ENCODE data around the gene CTDSPL2. TPM values are rescaled to one million over a fixed set of nuclear protein-coding genes. Genes with fewer than 3 reads are reported as not detected.
"Not testable (repeated sequence)": the region's sequence is repeated elsewhere in the genome, so short reads cannot be mapped to it uniquely, and the experiment has no call there.

Gene CTDSPL2
- total RNA-seq, 2 experiments from 2014 or later = 65.9 to 75.8 TPM

GRCh38 chr15:44560926-44561325 lies 133.5 kb downstream of the CTDSPL2 start:
- CTCF ChIA-PET = interaction anchor here (0.9 to 1.5 kb wide), 4 partner anchors 15 to 293 kb away, joined by 3 to 6 read pairs (median 3); no protein-coding TSS in a partner anchor

GRCh38 chr15:44565387-44566154 lies 138.1 kb downstream of the CTDSPL2 start:
- H3K36me3 Mint-ChIP-seq = peaks cover 62% of the 10 kb centered on the region
- CTCF ChIA-PET = no interaction called here
- peaks cover 4% of the 10 kb centered on the region for H3K9me3 Mint-ChIP-seq (ENCODE audit: low read depth)
- peaks cover 7% of the 10 kb centered on the region for H3K4me1 Mint-ChIP-seq
- ATAC-seq = no peak
- no peak overlapping the region for H3K4me3 Mint-ChIP-seq
- no peaks in the 10 kb centered on the region for H3K27me3 Mint-ChIP-seq
- DNase-seq = no peak
- H3K27ac Mint-ChIP-seq = peak overlapping the region; percentile 32

More at GRCh38 chr15:44560926-44561325, 133.5 kb downstream of the CTDSPL2 start:
- Mint-ChIP-seq H3K27ac (peak overlapping the region; percentile 72), H3K36me3 (peaks cover 73% of the 10 kb centered on the region), H3K4me1 (peaks cover 12% of the 10 kb centered on the region)
- H3K9me3 Mint-ChIP-seq (ENCODE audit: low read depth); H3K27me3 Mint-ChIP-seq; H3K4me3 Mint-ChIP-seq; DNase-seq: not testable (repeated sequence)
- peak; percentile 12 for ATAC-seq

GRCh38 chr15:44566155-44566540 lies 138.7 kb downstream of the CTDSPL2 start:
- H3K4me3 Mint-ChIP-seq = no peak overlapping the region
- ATAC-seq (no peak), DNase-seq (no peak)
- CTCF ChIA-PET = no interaction called here
- H3K4me1 Mint-ChIP-seq = peaks cover under 1% of the 10 kb centered on the region
- peaks cover 58% of the 10 kb centered on the region for H3K36me3 Mint-ChIP-seq
- no peaks in the 10 kb centered on the region for H3K27me3 Mint-ChIP-seq
- peaks cover 4% of the 10 kb centered on the region for H3K9me3 Mint-ChIP-seq (ENCODE audit: low read depth)
- H3K27ac Mint-ChIP-seq = no peak overlapping the region

- DNase-seq (no peak), ATAC-seq (no peak)
- Mint-ChIP-seq H3K4me1 (no peaks in the 10 kb centered on the region), H3K9me3 (ENCODE audit: low read depth) (peaks cover 4% of the 10 kb centered on the region), H3K27ac (peak overlapping the region; percentile 43), H3K36me3 (peaks cover 53% of the 10 kb centered on the region), H3K4me3 (no peak overlapping the region), H3K27me3 (no peaks in the 10 kb centered on the region)
- CTCF ChIA-PET = interaction anchor here (1.4 kb wide), 1 partner anchor 10 kb away, joined by 5 read pairs; no protein-coding TSS in a partner anchor
Observed at GRCh38 chr15:44568338-44568737, 140.9 kb downstream of the CTDSPL2 start.

GRCh38 chr15:44569316-44569715 lies 141.9 kb downstream of the CTDSPL2 start:
- H3K9me3 Mint-ChIP-seq (ENCODE audit: low read depth) = peaks cover 4% of the 10 kb centered on the region
- no peaks in the 10 kb centered on the region for H3K4me1 Mint-ChIP-seq
- H3K36me3 Mint-ChIP-seq = peaks cover 46% of the 10 kb centered on the region
- H3K27ac Mint-ChIP-seq = peak overlapping the region; percentile 36
- CTCF ChIA-PET = interaction anchor here (1.2 to 1.4 kb wide), 2 partner anchors 9 to 10 kb away, joined by 4 to 5 read pairs; no protein-coding TSS in a partner anchor
- H3K4me3 Mint-ChIP-seq = no peak overlapping the region
- no peak for DNase-seq
- no peaks in the 10 kb centered on the region for H3K27me3 Mint-ChIP-seq
- no peak for ATAC-seq

DNA sequence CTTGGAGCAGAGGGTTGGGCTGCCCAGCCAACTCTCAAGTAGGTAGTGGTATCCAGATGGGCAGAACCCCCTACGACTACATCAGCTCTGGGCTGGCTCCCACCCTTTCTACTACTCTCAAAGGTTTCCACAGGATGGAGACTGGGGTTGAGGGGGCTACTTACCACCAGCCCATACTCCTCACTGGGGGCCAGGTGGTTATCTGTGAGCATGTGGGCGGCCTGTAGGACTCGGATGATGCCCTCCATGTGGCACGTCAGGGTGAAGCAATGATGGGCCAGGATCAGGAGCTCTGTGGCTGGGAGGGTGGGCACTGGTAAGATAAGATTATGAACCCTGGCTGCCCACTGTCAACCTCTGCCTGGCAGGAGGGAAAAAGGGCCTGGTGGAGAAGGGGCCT lies 142.9 kb downstream of the CTDSPL2 start:
- H3K27ac Mint-ChIP-seq = no peak overlapping the region
- CTCF ChIA-PET = interaction anchor here (1.0 to 1.2 kb wide), 2 partner anchors 9 to 21 kb away, joined by 3 to 4 read pairs; no protein-coding TSS in a partner anchor
- DNase-seq = no peak
- ATAC-seq = no peak
- H3K4me1 Mint-ChIP-seq = peaks cover 4% of the 10 kb centered on the region
- peaks cover 44% of the 10 kb centered on the region for H3K36me3 Mint-ChIP-seq
- no peaks in the 10 kb centered on the region for H3K27me3 Mint-ChIP-seq
- no peaks in the 10 kb centered on the region for H3K9me3 Mint-ChIP-seq (ENCODE audit: low read depth)
- H3K4me3 Mint-ChIP-seq = no peak overlapping the region

DNA sequence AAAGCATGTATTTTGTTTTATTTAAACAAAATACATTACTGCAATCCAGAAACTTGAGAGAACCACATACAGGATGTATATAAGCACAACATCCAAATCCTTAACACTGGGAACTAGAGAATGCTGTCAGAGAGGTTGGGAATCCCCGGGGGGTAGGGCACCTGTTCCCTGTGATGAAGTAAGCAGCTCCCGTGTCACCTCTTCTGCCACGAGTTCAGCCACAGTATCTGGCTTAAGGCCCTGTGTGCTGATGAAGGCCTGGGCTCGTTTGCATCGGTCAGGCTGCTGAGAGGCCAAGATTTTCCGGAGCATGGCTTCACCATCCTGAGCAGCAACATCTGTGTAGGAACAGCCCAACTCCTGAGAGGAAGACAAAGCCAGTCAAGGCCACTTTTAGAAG lies 146.0 kb downstream of the CTDSPL2 start:
- peaks cover 26% of the 10 kb centered on the region for H3K36me3 Mint-ChIP-seq

GRCh38 chr15:44574734-44575133 lies 147.3 kb downstream of the CTDSPL2 start:
- no peak for ATAC-seq
- Mint-ChIP-seq H3K27ac (peak overlapping the region; percentile 4), H3K4me1 (peaks cover 18% of the 10 kb centered on the region), H3K36me3 (peaks cover 30% of the 10 kb centered on the region), H3K4me3 (no peak overlapping the region), H3K27me3 (no peaks in the 10 kb centered on the region), H3K9me3 (ENCODE audit: low read depth) (no peaks in the 10 kb centered on the region)
- no peak for DNase-seq
- CTCF ChIA-PET = interaction anchor here (0.7 to 7.1 kb wide), 3 partner anchors 10 to 162 kb away, joined by 4 to 78 read pairs (median 14); partner anchors contain the start of gene TRIM69

More for the DNA sequence above, 146.0 kb downstream of the CTDSPL2 start:
- ATAC-seq (no peak), DNase-seq (no peak)
- Mint-ChIP-seq H3K4me1 (peaks cover 10% of the 10 kb centered on the region), H3K27me3 (no peaks in the 10 kb centered on the region), H3K9me3 (ENCODE audit: low read depth) (no peaks in the 10 kb centered on the region), H3K27ac (no peak overlapping the region), H3K4me3 (no peak overlapping the region)
- CTCF ChIA-PET = interaction anchor here (3.0 kb wide), 1 partner anchor 11 kb away, joined by 14 read pairs; no protein-coding TSS in a partner anchor

Other genes with a start within 250 kb of the CTDSPL2 start
- gene FRMD5, start 232.4 kb upstream of the CTDSPL2 start, total RNA-seq = under 1 TPM; 0.12 to 0.21 TPM
- 10 to 100 TPM; 43.8 to 50.5 TPM for gene GOLM2, start 138.9 kb upstream of the CTDSPL2 start, total RNA-seq
- 100 to 1,000 TPM in 1 of 2 experiments, 10 to 100 TPM in 1; 75.8 to 124 TPM for gene EIF3J, start 109.5 kb downstream of the CTDSPL2 start, total RNA-seq
- gene SPG11, start 236.0 kb downstream of the CTDSPL2 start, total RNA-seq = 10 to 100 TPM; 76.7 to 95.8 TPM

Data from activated CD8-positive, alpha-beta memory T cell treated with anti-CD3 and anti-CD28 coated beads, Interleukin-2, amount 10 ng/mL, durations not matched to agents 7 days and 5 days (primary cell).